ENCODE results near the gene CDC42SE2. TPM values are rescaled to one million over a fixed set of nuclear protein-coding genes. Genes with fewer than 3 reads are reported as not detected.

CDC42SE2 gene, protein sequence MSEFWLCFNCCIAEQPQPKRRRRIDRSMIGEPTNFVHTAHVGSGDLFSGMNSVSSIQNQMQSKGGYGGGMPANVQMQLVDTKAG
- polyA plus RNA-seq (2011; rRNA removed) (20.6 and 27.4 TPM in 2 replicates), polyA minus RNA-seq (2011; rRNA and poly(A)+ RNA removed) (12.6 and 23.6 TPM in 2 replicates)

DNA sequence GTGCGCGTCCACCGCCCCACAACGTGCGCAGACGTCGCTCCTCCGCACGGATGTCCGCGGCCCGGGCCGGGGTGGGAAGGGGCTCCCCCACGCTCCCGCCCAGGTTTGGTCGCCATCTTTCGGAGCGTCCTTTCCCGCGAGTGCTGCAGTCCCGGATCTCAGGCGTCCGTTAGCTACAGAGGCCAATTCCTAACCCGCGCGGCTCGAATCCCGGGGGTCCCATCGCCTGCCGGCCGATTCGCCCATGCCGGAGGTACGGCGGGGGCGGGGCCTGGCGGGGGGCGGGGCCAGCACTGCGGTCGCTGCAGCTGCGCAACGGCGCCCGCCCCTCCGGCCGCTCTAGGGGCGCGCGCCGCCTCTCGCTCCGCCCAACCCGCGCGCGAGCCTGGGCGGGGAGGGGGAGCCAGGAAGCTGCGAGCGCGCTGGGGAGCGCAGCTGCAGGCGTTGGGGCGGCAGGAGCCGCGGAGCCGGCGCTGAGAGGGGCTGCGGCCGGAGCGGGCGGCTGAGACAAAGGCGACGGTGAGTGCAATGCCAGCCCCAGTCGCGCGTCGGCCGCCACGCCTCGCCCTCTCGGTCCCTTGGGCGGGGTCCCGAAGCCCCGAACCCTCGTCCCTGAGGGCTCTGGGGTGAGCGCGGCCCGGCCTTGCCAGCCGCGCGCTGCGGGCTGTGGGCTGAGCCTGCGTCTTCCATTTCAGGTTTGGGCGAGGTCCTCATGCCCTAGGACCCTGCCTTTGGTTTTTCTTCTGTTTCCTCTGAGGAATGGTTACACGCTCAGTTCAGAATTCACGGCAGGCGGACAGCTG, at the start of gene CDC42SE2:
Gene CDC42SE2 (plus strand): TSS at position 406 of the 803 bp plus-strand sequence. CDS start 95,441 bp downstream, outside the sequence.
- POLR2A ChIA-PET: interaction anchor here (0.6 to 1.9 kb wide), 9 partner anchors 14 to 114 kb away, joined by 3 to 7 read pairs (median 4); partner anchors contain the start of gene HINT1
- no peaks in the 10 kb centered on the region for H3K9me3 ChIP-seq (ENCODE audit: control insufficient read depth, insufficient read depth, low read length)
- peak within 1 kb of the TSS; percentile 49 for H3K27ac ChIP-seq (ENCODE audit: low read depth, low read length)
- H3K4me3 ChIP-seq (ENCODE audit: low read depth, low read length): peak within 1 kb of the TSS; percentile 86
- no peaks in the 10 kb centered on the region for H3K27me3 ChIP-seq (ENCODE audit: control insufficient read depth, insufficient read depth, low read length)
- TF ChIP-seq, protein P1, sequence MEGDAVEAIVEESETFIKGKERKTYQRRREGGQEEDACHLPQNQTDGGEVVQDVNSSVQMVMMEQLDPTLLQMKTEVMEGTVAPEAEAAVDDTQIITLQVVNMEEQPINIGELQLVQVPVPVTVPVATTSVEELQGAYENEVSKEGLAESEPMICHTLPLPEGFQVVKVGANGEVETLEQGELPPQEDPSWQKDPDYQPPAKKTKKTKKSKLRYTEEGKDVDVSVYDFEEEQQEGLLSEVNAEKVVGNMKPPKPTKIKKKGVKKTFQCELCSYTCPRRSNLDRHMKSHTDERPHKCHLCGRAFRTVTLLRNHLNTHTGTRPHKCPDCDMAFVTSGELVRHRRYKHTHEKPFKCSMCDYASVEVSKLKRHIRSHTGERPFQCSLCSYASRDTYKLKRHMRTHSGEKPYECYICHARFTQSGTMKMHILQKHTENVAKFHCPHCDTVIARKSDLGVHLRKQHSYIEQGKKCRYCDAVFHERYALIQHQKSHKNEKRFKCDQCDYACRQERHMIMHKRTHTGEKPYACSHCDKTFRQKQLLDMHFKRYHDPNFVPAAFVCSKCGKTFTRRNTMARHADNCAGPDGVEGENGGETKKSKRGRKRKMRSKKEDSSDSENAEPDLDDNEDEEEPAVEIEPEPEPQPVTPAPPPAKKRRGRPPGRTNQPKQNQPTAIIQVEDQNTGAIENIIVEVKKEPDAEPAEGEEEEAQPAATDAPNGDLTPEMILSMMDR (IDR thresholded peaks at IDR 0.05; ENCODE audit: low read depth, low read length): no peak
- peak; percentile 44 for DNase-seq (ENCODE audit: low read depth, low spot score)
- CTCF ChIA-PET: interaction anchor here (0.6 to 2.9 kb wide), 5 partner anchors 9 to 118 kb away, joined by 3 to 12 read pairs (median 4); no protein-coding TSS in a partner anchor

DNA sequence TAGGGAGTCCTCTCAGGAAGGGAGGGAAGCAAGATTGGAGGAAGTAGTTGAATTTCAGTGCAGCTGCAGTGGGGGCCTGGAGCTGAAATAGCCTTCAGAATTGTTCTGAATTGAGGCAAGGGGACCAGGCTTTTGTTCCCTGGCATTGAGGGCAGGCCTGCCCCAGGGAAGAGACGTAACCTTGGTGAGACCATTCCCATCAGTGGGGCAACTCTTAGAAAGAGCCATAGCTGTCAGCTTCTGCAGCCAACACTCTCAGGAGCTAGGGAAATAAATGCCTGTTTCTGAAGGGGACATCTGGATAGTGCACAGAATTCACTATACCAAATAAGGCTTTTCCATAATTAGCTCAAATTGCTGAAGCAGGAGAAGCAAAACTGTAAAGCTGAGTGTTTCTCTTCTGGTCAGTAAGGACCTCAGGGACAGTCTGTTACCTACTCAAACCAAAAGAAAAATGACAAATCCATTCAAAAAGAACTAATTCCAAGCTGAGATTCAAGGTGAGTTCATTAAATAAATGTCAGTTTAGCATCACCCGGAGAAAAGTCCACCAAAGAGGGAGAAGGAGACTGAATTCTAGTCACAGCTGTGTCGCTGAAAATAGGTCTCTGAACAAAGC, 49.1 kb upstream of the CDC42SE2 start:
- ChIA-PET POLR2A (interaction anchor here (0.8 kb wide), 1 partner anchor 49 kb away, joined by 3 read pairs; the partner anchor contains the start of gene CDC42SE2), CTCF (no interaction called here)
- H3K27me3 ChIP-seq (ENCODE audit: control insufficient read depth, insufficient read depth, low read length): no peaks in the 10 kb centered on the region
- H3K4me3 ChIP-seq (ENCODE audit: low read depth, low read length): no peak overlapping the region
- no peaks in the 10 kb centered on the region for H3K9me3 ChIP-seq (ENCODE audit: control insufficient read depth, insufficient read depth, low read length)
- no peak overlapping the region for H3K27ac ChIP-seq (ENCODE audit: low read depth, low read length)
- no peak for DNase-seq (ENCODE audit: low read depth, low spot score)
- TF ChIP-seq, protein P1 (IDR thresholded peaks at IDR 0.05; ENCODE audit: low read depth, low read length): no peak

DNA sequence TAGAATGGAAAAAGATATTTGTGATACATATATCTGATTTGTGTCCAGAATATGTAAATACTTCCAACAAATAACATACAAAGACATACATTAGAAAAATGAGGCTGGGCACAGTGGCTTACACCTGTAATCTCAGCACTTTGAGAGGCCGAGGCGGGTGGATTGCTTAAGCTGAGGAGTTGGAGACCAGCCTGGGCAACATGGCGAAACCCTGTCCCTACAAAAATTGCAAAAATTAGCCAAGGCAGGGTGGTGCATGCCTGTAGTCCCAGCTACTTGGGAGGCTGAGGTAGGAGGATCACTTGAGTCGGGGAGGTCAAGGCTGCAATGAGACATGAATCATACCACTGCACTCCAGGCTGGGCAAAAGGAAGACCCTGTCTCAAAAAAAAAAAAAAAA, 46.1 kb upstream of the CDC42SE2 start:
- no peaks in the 10 kb centered on the region for H3K9me3 ChIP-seq (ENCODE audit: control insufficient read depth, insufficient read depth, low read length)
- no peak overlapping the region for H3K4me3 ChIP-seq (ENCODE audit: low read depth, low read length)
- CTCF ChIA-PET: interaction anchor here (0.7 kb wide), 1 partner anchor 200 kb away, joined by 8 read pairs; no protein-coding TSS in a partner anchor
- H3K27ac ChIP-seq (ENCODE audit: low read depth, low read length): no peak overlapping the region
- no peak for DNase-seq (ENCODE audit: low read depth, low spot score)
- TF ChIP-seq, protein P1 (IDR thresholded peaks at IDR 0.05; ENCODE audit: low read depth, low read length): no peak
- POLR2A ChIA-PET: no interaction called here
- H3K27me3 ChIP-seq (ENCODE audit: control insufficient read depth, insufficient read depth, low read length): no peaks in the 10 kb centered on the region

DNA sequence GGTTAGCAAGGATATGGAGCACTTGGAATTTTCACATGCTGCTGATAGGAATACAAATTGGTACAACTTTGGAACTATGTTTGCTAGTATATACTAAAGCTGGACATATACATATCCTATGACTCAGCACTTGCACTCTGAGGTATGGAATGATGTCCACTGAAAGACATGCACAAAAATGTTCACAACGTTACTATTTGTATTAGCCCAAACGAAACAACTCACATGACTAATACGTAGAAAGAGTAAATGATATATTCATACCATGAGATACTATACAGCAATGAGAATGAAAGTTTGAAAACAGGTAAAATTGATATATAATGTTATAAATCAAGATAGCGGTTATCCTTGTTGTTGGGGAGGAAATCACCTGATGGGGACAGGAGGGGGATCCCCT, 45.5 kb upstream of the CDC42SE2 start:
- DNase-seq (ENCODE audit: low read depth, low spot score): peak; percentile 58
- Histone ChIP-seq H3K9me3 (ENCODE audit: control insufficient read depth, insufficient read depth, low read length) (no peaks in the 10 kb centered on the region), H3K27me3 (ENCODE audit: control insufficient read depth, insufficient read depth, low read length) (no peaks in the 10 kb centered on the region), H3K4me3 (ENCODE audit: low read depth, low read length) (no peak overlapping the region), H3K27ac (ENCODE audit: low read depth, low read length) (peak overlapping the region; percentile 40)
- ChIA-PET POLR2A (no interaction called here), CTCF (no interaction called here)
- TF ChIP-seq, protein P1 (IDR thresholded peaks at IDR 0.05; ENCODE audit: low read depth, low read length): no peak
